SK-N-SH treated with all-trans-retinoic acid at 6 μM for 48 hours (cell line): Measurements from ENCODE around the gene SMPDL3A.

Experiments used
- ATAC-seq: fragments of 200-7000 bp; cut with Tn5 transposase; 3 replicates; pipeline ENCODE4 v1.9.1; 2020; ENCODE audit warnings: mild to moderate bottlenecking, moderate library complexity
- ARNTL ChIP-seq: fragments of 450-650 bp; formaldehyde crosslinking; IDR thresholded peaks from 2 replicates; pipeline ENCODE4 v1.5.0; 2020; ENCODE audit warnings: low read depth, mild to moderate bottlenecking, moderate library complexity, borderline replicate concordance
- CSDC2 ChIP-seq: fragments of 250-450 bp; sonication (Bioruptor Pico); IDR thresholded peaks from 2 replicates; pipeline ENCODE4 v1.5.0; 2020; ENCODE audit warnings: mild to moderate bottlenecking, moderate library complexity
- ESRRG ChIP-seq: fragments of 250-450 bp; sonication (Bioruptor Pico); IDR thresholded peaks from 2 replicates; pipeline ENCODE4 v1.6.1; 2021; ENCODE audit warnings: mild to moderate bottlenecking
- GLIS3 ChIP-seq: fragments of 250-450 bp; sonication (Bioruptor Pico); IDR thresholded peaks from 2 replicates; pipeline ENCODE4 v1.5.0; 2020; ENCODE audit warnings: mild to moderate bottlenecking, moderate library complexity
- ISL1 ChIP-seq: fragments of 250-450 bp; sonication (Bioruptor Pico); IDR thresholded peaks from 2 replicates; pipeline ENCODE4 v2.1.2; 2022; ENCODE audit warnings: mild to moderate bottlenecking, moderate library complexity
- OSR1 ChIP-seq: fragments of 250-450 bp; sonication (Bioruptor Pico); IDR thresholded peaks from 2 replicates; pipeline ENCODE4 v1.8.0; 2022; ENCODE audit warnings: moderate library complexity, mild to moderate bottlenecking, inconsistent platforms
- PATZ1 ChIP-seq: fragments of 250-450 bp; sonication (Bioruptor Pico); IDR thresholded peaks from 2 replicates; pipeline ENCODE4 v1.8.0; 2020; ENCODE audit warnings: mild to moderate bottlenecking, moderate library complexity, borderline replicate concordance
- POU6F1 ChIP-seq: fragments of 250-450 bp; sonication (Bioruptor Pico); IDR thresholded peaks from 2 replicates; pipeline ENCODE4 v1.8.0; 2021; ENCODE audit warnings: low read depth, mild to moderate bottlenecking, moderate library complexity, borderline replicate concordance
- RARB ChIP-seq: fragments of 250-450 bp; sonication (Bioruptor Pico); IDR thresholded peaks from 2 replicates; pipeline ENCODE4 v1.8.0; 2021; ENCODE audit warnings: mild to moderate bottlenecking, moderate library complexity
- SNAI2 ChIP-seq: fragments of 250-450 bp; sonication (Bioruptor Pico); IDR thresholded peaks from 2 replicates; pipeline ENCODE4 v1.5.0; 2020; ENCODE audit warnings: mild to moderate bottlenecking, moderate library complexity
- TCF4 ChIP-seq: fragments of 250-450 bp; sonication (Bioruptor Pico); IDR thresholded peaks from 2 replicates; pipeline ENCODE4 v1.8.0; 2021; ENCODE audit warnings: mild to moderate bottlenecking, moderate library complexity, borderline replicate concordance
- TOX ChIP-seq: fragments of 250-450 bp; sonication (Bioruptor Pico); IDR thresholded peaks from 2 replicates; pipeline ENCODE4 v1.8.0; 2021; ENCODE audit warnings: mild to moderate bottlenecking, moderate library complexity, borderline replicate concordance
- TSHZ2 ChIP-seq: fragments of 250-450 bp; sonication (Bioruptor Pico); IDR thresholded peaks from 2 replicates; pipeline ENCODE4 v1.5.0; 2020; ENCODE audit warnings: mild to moderate bottlenecking, moderate library complexity
- ZC3H10 ChIP-seq: fragments of 250-450 bp; sonication (Bioruptor Pico); IDR thresholded peaks from 2 replicates; pipeline ENCODE4 v1.5.1; 2021; ENCODE audit warnings: mild to moderate bottlenecking, moderate library complexity
- ZFP3 ChIP-seq: fragments of 250-450 bp; sonication (Bioruptor Pico); IDR thresholded peaks from 2 replicates; pipeline ENCODE4 v1.5.0; 2020; ENCODE audit warnings: mild to moderate bottlenecking, moderate library complexity
- ZFP30 ChIP-seq: fragments of 450-650 bp; formaldehyde crosslinking; IDR thresholded peaks from 2 replicates; pipeline ENCODE4 v1.5.0; 2022; ENCODE audit warnings: mild to moderate bottlenecking, moderate library complexity
- ZNF565 ChIP-seq: fragments of 450-650 bp; formaldehyde crosslinking; conservative IDR thresholded peaks from 2 replicates; pipeline ENCODE4 v1.5.0; 2020; ENCODE audit warnings: low read depth, mild to moderate bottlenecking, moderate library complexity
- ZNF70 ChIP-seq: fragments of 450-650 bp; formaldehyde crosslinking; IDR thresholded peaks from 2 replicates; pipeline ENCODE4 v1.5.0; 2020; ENCODE audit warnings: mild to moderate bottlenecking, moderate library complexity
- ZNF8 ChIP-seq: fragments of 450-650 bp; formaldehyde crosslinking; IDR thresholded peaks from 2 replicates; pipeline ENCODE4 v1.5.0; 2020; ENCODE audit warnings: mild to moderate bottlenecking, moderate library complexity
- TF ChIP-seq, protein P1 (sequence below): fragments of 250-450 bp; sonication (Bioruptor Pico); IDR thresholded peaks from 2 replicates; pipeline ENCODE4 v1.5.1; 2021; ENCODE audit warnings: mild to moderate bottlenecking, moderate library complexity
- TF ChIP-seq, protein P2 (sequence below): fragments of 250-450 bp; sonication (Bioruptor Pico); IDR thresholded peaks from 2 replicates; pipeline ENCODE4 v1.5.1; 2020; ENCODE audit warnings: low read depth, mild to moderate bottlenecking, moderate library complexity

SMPDL3A gene

GRCh38 chr6:122800906-122801305 lies 11.8 kb downstream of the SMPDL3A start:
- TF ChIP-seq OSR1 (CRISPR knock-in tag) (no peak), ZNF565 (CRISPR knock-in tag) (no peak), TSHZ2 (CRISPR knock-in tag) (no peak), ZC3H10 (CRISPR knock-in tag) (no peak)
- ATAC-seq: no peak

DNA sequence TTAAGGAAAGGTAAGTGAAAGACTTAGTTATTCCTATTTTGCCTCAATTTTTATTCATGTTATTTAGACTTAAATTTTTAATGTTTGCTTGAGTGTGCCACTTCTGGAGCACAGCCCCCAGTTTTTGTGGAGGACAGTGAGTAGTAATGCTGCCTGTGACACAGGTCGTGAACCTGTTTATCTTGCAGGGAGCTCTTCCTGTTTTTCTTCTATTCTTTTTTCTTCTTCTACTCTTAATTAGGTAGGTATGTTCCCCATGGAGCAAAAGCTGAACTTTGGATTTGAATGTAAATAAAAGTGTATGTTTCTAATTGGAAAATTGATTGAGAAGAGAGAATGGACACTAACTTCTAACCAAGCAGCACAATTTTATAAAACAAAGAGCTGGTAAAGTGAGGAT lies 12.3 kb downstream of the SMPDL3A start:
- TF ChIP-seq ESRRG (CRISPR knock-in tag) (no peak), ZFP30 (CRISPR knock-in tag) (no peak), TCF4 (CRISPR knock-in tag) (no peak), OSR1 (CRISPR knock-in tag) (no peak), PATZ1 (CRISPR knock-in tag) (no peak), ZNF8 (CRISPR knock-in tag) (no peak), ARNTL (CRISPR knock-in tag) (no peak), ZNF70 (CRISPR knock-in tag) (no peak), CSDC2 (CRISPR knock-in tag) (no peak), ZNF565 (CRISPR knock-in tag) (no peak), TSHZ2 (CRISPR knock-in tag) (no peak), SNAI2 (no peak), POU6F1 (no peak), RARB (no peak), ZFP3 (CRISPR knock-in tag) (no peak)
- TF ChIP-seq, protein P1, sequence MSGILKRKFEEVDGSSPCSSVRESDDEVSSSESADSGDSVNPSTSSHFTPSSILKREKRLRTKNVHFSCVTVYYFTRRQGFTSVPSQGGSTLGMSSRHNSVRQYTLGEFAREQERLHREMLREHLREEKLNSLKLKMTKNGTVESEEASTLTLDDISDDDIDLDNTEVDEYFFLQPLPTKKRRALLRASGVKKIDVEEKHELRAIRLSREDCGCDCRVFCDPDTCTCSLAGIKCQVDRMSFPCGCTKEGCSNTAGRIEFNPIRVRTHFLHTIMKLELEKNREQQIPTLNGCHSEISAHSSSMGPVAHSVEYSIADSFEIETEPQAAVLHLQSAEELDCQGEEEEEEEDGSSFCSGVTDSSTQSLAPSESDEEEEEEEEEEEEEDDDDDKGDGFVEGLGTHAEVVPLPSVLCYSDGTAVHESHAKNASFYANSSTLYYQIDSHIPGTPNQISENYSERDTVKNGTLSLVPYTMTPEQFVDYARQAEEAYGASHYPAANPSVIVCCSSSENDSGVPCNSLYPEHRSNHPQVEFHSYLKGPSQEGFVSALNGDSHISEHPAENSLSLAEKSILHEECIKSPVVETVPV (CRISPR knock-in tag): no peak
- TF ChIP-seq, protein P2, sequence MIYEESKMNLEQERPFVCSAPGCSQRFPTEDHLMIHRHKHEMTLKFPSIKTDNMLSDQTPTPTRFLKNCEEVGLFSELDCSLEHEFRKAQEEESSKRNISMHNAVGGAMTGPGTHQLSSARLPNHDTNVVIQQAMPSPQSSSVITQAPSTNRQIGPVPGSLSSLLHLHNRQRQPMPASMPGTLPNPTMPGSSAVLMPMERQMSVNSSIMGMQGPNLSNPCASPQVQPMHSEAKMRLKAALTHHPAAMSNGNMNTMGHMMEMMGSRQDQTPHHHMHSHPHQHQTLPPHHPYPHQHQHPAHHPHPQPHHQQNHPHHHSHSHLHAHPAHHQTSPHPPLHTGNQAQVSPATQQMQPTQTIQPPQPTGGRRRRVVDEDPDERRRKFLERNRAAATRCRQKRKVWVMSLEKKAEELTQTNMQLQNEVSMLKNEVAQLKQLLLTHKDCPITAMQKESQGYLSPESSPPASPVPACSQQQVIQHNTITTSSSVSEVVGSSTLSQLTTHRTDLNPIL (CRISPR knock-in tag): no peak
- ATAC-seq: no peak

- no peak for ATAC-seq
- TF ChIP-seq SNAI2 (no peak), OSR1 (CRISPR knock-in tag) (no peak), POU6F1 (no peak), TOX (no peak), ISL1 (CRISPR knock-in tag) (no peak), GLIS3 (no peak), CSDC2 (CRISPR knock-in tag) (no peak), ARNTL (CRISPR knock-in tag) (no peak), RARB (no peak), TCF4 (CRISPR knock-in tag) (no peak), ZNF8 (CRISPR knock-in tag) (no peak)
- TF ChIP-seq, protein P1 (CRISPR knock-in tag): no peak
Observed at GRCh38 chr6:122803171-122803661, 14.2 kb downstream of the SMPDL3A start.
